ENCODE results near the gene ZDHHC6. TPM values are rescaled to one million over a fixed set of nuclear protein-coding genes. Genes with fewer than 3 reads are reported as not detected.
"Not testable (repeated sequence)": the region's sequence is repeated elsewhere in the genome, so short reads cannot be mapped to it uniquely, and the experiment has no call there.

The ZDHHC6 gene
- total RNA-seq, 1 donor from 2014 or later = 26.2 TPM

GRCh38 chr10:112446055-112446854, 459 bp downstream of the ZDHHC6 start:
- no peak for DNase-seq (ENCODE audit: low spot score)

GRCh38 chr10:112442063-112442462, 4.7 kb downstream of the ZDHHC6 start:
- DNase-seq (ENCODE audit: low spot score) = no peak

- DNase-seq (ENCODE audit: low spot score) = no peak
Observed at GRCh38 chr10:112441520-112441919, 5.2 kb downstream of the ZDHHC6 start.

DNA sequence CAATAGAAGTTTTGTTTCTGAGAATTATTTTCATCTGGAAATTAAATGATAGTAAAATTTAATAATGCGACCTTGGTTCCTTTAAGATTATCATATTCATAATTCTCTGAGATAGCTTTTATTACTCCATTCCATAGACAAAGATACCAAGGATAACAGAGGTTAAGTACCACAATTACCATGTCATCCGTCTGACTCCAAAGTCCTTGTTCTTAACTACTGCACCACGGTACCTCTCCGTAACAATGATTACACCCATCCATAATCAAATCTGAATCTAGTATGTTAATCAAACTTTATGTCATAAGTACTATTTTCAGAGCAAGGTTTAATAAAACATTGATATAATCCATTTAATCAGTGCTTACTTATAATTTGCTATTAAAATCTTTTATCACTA, 8.4 kb downstream of the ZDHHC6 start:
- DNase-seq (ENCODE audit: low spot score) = no peak

- no peak for DNase-seq (ENCODE audit: low spot score)
Observed at GRCh38 chr10:112434988-112435619, 11.6 kb downstream of the ZDHHC6 start.

DNA sequence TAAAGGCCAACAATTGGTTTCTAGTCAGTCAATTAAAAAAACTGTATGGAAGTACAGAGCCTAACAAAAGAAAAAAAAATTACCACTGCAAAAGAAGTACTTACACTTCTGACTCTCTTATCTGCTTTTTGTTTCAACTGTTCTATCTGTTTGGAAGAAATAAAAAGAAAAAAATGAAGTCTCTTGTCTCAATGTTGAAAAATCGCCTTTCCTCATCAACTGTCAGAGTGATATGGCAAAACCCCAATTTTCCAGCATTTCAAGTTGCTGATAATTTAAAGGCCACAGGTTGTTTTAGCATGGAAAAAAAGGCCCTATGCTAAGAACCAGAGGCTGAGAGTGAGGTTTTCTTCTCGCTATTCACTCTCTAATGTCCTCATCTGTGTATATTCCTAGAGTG, 13.6 kb downstream of the ZDHHC6 start:
- DNase-seq (ENCODE audit: low spot score) = no peak

- DNase-seq (ENCODE audit: low spot score) = no peak
Observed at GRCh38 chr10:112429654-112430230, 17.0 kb downstream of the ZDHHC6 start.

DNA sequence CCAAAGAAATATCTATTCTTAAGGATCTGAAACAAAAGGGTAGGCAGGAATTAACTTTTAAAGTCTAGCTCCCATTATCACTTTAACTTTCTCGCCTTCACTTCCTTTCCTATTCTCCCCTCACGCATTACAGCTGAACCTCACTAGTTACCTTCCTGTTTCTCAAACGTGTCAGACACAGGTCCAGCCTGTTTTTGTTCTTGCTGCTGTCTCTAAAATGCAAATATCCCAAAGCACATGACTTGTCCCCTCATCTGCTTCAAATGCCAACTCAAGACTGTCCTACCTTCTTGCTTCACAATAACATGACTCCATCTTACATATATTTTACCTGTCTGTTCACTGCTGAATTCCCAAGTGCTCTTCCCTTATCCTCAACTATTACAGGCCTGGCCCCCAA, 17.6 kb downstream of the ZDHHC6 start:
- DNase-seq (ENCODE audit: low spot score) = no peak

GRCh38 chr10:112426111-112426510, 20.6 kb downstream of the ZDHHC6 start:
- no peak for DNase-seq (ENCODE audit: low spot score)

DNA sequence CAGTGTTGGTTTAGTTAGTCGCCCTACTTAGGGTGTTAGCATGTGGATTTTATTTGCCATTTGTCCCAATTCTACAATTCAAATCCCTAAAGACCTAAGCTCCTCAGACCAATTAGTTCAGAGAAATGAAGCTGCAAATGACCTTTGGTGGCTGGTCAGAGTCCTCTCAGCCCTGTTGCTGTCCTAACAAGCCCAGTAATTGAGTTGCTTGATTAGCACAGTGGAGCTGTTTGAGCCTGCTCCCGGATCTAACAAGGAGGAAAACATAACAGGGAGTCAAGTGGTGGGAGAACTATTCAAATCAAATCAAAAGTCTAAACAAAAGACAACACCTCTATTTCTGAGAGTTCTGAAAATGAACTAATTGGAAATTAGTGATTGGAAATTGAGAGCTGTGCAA, 22.1 kb downstream of the ZDHHC6 start:
- no peak for DNase-seq (ENCODE audit: low spot score)

- no peak for DNase-seq (ENCODE audit: low spot score)
Observed at GRCh38 chr10:112421731-112422130, 25.0 kb downstream of the ZDHHC6 start.

DNA sequence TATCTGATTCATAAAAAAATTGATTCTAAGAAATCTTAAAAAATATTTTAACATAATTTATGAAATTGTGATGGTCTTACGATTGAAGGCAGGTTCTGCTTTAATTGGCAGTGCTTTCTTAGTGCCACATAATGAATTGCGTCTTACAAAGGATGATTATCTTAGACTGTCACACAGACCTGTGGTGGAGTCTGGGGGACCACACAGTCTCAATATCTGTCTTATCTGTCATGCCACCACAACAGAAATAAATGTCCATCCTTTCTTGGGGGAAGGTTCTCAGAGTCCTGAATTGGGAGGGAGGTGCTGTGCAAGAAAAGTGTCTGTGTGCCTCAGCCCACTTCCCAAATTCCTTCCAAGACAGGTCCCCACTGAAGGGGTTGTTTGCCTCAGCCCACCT, 34.0 kb downstream of the ZDHHC6 start:
- no peak for DNase-seq (ENCODE audit: low spot score)

DNA sequence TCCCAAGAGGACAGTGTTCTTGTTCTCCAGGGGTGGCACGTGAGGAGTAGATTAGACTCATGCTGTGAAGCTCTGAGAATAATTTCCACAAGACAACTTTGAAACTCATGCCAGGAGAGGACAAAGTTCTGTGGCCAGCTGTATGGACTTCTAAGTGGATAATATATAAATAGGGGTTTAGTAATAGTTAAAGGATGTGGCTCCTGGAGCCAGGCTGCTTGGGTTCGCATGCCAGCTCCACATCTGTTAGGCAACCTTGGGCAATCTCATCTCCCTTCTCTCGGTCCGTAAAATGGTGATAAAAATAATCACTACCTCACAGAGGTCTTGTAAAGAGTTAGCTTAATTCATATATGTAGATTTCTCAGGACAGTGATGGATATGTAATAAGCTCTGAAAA, 37.0 kb downstream of the ZDHHC6 start:
- no peak for DNase-seq (ENCODE audit: low spot score)

DNA sequence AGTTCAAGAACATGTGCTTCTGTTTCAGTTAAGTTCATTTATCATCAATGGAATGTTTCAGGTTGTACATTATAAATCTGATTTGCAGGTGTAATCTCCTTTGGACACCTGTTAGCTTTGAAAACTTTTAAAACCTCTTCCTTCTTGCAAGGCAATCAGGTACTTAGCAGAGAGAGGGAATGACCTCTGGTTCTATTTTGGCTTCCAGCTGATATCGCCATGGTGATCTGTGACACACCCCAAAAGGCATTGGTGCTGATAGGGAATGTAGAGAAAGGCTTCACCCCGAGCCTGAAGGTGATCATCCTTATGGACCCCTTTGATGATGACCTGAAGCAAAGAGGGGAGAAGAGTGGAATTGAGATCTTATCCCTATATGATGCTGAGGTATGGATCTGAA, 37.4 kb downstream of the ZDHHC6 start:
- no peak for DNase-seq (ENCODE audit: low spot score)

GRCh38 chr10:112407696-112408095, 39.0 kb downstream of the ZDHHC6 start:
- DNase-seq (ENCODE audit: low spot score) = no peak

- not testable (repeated sequence) for DNase-seq (ENCODE audit: low spot score)
Observed at GRCh38 chr10:112406806-112407205, 39.9 kb downstream of the ZDHHC6 start.

DNA sequence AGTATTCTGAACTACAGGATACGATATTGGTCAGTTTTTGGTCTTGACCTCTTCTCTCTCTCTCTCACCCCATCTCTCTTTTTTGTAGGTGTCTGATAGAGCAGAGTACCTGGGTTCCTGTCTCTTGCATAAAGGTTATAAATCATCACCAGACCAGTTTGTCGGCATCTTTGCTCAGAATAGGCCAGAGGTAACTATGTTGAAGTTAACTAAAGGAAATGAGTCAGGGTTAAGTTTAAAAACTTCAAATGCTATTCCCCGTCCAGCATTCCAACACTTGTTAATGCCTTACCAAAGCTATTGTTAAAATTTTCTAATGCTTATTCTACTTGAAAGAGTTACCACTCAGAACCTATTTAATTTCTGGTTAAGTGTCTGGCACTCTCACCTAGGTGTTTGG, 42.1 kb downstream of the ZDHHC6 start:
- no peak for DNase-seq (ENCODE audit: low spot score)

- DNase-seq (ENCODE audit: low spot score) = no peak
Observed at GRCh38 chr10:112402917-112403316, 43.8 kb downstream of the ZDHHC6 start.

DNA sequence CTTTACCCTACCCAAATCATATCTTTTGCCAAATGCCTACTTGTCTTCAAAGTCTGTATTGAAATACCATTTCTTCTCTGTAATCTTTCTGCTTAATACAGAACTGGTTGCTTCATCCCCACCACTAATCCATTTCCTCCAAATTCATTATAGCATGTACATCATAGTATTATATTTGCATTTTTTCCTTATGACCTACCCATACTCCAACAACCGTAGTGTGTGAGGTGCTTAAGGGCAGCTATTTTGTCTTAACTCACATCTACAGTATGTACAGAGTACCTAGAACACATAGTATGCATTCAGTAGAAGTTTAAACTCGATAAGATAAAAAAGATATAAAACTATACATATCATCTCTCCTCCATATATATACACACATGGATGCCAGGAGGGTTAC, 49.1 kb downstream of the ZDHHC6 start:
- no peak for DNase-seq (ENCODE audit: low spot score)

DNA sequence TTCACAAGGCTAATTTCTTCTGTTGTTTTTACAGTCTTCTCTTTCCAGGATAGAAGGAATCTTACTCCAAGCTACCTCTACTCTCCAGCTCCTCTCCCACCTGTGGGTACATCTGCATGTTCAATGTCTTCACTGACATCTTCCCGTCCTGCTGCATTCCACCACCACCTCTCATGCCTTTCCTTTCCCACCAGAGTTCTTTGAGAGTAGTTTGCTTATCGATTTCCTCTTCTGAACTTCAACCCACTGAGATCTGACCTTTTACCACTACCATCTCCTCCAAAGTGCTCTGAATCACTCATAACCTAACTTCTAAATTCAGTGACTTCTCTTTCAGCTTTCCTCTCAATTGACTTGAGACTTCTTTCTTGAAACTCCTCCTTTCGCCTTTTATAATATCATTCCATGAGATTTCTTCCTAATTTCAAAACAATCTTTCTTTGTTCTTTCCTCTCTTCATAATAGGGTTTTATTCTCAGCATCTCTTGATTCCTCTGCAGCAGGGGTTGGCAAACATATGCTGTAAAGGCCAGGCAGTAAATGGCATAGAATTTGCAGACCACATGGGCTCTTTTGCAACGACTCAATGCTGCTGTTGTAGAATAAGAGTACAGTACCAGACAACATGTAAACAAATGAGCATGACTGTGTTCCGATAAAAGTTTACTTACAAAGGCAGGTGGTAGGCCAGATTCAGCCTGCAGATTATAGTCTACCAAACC, 50.7 kb downstream of the ZDHHC6 start:
- no peak for DNase-seq (ENCODE audit: low spot score)

DNA sequence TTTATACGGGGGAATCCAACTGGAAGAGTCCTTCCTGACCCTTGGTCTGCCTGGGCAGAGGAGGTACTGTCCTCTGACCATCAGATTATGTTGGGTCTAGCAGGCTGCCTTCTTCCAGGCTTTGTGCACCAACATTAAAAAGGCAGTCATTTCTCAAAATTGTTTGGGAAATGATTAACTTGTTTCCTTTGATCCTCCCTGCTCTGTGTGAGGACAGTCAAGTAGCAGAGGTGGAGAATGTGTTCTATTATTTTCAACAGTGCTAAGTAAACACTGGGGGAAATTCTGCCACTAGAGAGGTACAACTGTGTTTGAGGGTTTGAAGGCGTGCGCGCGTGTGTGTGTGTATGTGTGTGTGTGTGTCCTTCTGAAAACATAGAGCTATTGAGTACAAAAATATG, 52.2 kb downstream of the ZDHHC6 start:
- DNase-seq (ENCODE audit: low spot score) = no peak

DNA sequence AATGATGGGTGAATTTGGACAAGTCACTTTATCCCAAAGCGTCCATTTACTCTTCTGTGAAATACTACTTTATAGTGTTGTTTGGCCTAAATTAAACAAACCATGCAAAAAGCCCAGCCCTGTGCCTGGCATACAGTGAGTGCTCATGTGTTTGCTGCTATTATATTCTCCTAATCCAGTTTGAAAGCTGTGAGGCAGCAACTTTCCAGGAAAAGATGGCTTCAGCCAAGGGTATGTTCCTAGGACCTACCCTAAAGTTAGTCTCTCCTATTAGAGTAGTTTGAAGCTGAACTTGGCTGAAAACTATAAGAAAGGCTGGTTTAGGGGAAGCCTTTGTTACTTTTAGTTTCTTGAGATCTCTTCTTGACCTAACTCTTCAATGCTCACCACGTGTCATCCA, 52.9 kb downstream of the ZDHHC6 start:
- no peak for DNase-seq (ENCODE audit: low spot score)
